Posterior cingulate gyrus (tissue), 11 donors: ENCODE results near the gene UBE2H.
"Not testable (repeated sequence)": the region's sequence is repeated elsewhere in the genome, so short reads cannot be mapped to it uniquely, and the experiment has no call there.

Source experiments
- DNase-seq, 10 donors: peaks; one replicate each; pipeline versions ENCODE4 v3.0.0 to v3.0.0-alpha.2; 2020 to 2021; ENCODE audit warnings: mixed read lengths in 3 of 10
- intact Hi-C: fragments of 100-400 bp; cut with DNase I; formaldehyde crosslinking; loops from one replicate; pipeline ENCODE4 v1.15.1; 2023

The UBE2H gene

DNA sequence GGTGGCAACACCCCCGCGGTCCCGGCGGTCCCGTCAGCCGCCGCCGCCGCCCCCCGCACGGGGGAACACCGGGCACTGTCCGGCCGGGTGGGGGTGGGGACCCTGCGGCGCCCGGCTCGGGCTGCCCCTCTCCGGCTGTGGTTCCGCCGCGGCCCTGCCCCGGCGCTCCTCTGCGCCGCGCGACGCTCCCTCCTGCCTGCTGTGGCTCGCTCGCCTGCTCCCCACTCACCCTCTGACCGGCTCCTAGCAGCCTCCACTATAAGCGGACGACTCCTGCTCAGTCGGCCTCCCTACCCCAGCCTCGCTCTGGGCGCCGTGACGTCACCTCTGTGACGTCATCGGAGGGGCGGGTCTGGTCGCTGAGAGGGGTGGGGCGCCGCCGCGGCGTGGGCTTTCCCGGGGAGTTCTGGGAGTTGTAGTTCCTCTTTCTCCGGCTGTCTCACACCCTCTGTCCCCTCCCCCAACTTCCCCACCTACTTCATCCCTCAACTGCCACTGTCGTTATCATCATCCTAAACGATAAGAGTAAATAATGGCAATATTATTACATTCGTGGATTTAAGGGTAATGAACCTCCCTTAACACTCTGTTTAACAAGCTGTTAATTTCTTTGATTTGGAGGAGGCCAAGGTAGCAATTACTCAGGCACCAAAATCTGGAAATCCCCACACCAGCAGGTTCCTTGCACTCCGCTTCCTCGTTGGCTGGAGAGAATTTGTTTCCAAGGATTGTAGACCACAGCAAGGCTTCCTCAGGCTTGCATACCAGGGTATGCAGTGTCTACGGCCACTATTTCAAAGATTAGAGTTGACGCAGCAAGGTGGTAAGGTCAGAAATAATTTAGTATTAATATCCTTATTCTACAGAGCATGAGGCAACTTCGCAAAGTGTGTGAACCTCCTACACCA, at the start of gene UBE2H:
Gene UBE2H (minus strand): TSS at position 308 of the 908 bp plus-strand sequence. CDS start 405 bp downstream, outside the sequence.
- peak; percentile 90 to 99 (median 96) for DNase-seq

GRCh38 chr7:129998446-129998845, 45.7 kb upstream of the UBE2H start:
- peak in 1 of 10 donors; percentile 5 for DNase-seq
- intact Hi-C loops, result no loop called here

More for the DNA sequence above, at the start of gene UBE2H:
- intact Hi-C loops, result loop anchor here (2.0 kb wide), 1 partner anchor 122 kb away; no protein-coding TSS in a partner anchor

- intact Hi-C loops, result no loop called here
Measured at GRCh38 chr7:129997285-129997684, 44.5 kb upstream of the UBE2H start.

GRCh38 chr7:129993275-129993674, 40.5 kb upstream of the UBE2H start:
- intact Hi-C loops, result no loop called here
- DNase-seq, result no peak

More at GRCh38 chr7:129997285-129997684, 44.5 kb upstream of the UBE2H start:
- DNase-seq, result no peak

DNA sequence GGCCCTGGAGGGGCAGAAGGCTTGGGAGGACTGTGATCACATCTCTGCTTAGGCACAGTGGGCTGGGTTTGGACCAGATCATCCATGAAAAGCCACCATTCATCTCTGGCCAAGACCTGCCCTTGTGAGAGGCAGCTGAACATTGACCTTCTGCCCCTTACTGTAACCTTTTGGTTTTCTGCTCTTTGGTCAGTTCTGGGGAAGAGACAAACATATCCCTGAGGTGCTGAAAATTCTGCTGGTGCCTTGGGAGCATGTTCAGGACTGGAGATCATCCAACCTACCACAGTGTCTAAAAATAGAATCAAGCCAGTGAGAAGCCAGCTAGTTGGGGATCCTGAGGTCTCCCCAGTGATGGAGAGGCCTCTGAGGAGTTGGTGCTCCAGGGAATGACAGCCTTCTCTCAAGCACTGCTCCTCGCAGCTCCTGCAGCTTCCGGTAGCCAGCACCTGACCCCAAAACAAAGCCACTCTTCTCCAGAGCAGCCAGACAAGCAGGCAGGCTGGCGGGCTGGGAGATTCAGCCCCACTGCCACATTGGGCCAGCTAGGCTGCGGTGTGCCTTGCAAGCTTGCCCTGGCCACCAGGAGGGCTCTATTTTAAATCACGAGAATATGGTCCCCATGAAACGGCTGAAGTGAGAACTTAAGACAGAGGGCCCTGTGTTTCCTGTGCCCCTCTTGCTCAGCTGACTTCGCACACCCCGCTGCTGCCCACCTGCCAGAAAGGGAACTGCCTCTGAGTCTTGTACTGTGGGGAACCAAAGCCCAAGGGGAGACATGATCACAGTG, 37.8 kb upstream of the UBE2H start:
- intact Hi-C loops, result no loop called here
- peak in 1 of 10 donors; percentile 63 for DNase-seq

DNA sequence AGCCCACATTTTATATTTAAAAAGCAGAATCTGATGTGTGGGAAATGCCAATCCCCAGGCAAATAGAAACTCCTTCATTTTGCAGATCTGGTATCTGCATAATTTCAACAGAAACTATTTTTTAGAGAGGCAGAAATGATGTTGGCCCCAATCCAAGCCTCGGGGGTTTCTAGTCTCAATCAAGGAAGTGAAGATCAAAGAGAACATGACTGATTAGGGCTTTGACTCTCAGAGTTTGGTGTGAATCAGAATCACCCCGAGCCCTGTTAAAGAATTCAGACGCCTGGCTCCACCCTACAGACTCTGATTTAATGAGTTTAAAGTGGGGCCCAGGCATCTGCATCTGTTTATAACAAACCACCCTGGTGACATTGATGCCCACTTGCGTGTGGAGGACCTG, 36.7 kb upstream of the UBE2H start:
- intact Hi-C loops, result no loop called here
- DNase-seq, result peak in 1 of 10 donors; percentile 14

DNA sequence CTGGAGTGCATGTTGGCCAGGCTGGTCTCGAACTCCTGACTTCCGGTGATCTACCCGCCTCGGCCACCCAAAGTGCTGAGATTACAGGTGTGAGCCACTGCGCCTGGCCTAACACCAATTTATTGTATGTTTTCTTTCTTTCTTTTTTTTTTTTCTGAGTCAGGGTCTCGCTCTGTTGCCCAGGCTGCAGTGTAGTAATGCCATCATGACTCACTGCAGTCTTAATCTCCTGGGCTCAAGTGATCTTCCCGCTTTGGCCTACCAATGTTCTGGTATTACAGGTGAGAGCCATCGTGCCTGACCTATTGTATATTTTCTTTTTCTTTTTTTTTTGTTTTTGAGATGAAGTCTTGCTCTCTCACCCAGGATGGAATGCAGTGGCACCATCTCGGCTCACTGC, 33.8 kb upstream of the UBE2H start:
- intact Hi-C loops, result no loop called here
- no peak for DNase-seq

DNA sequence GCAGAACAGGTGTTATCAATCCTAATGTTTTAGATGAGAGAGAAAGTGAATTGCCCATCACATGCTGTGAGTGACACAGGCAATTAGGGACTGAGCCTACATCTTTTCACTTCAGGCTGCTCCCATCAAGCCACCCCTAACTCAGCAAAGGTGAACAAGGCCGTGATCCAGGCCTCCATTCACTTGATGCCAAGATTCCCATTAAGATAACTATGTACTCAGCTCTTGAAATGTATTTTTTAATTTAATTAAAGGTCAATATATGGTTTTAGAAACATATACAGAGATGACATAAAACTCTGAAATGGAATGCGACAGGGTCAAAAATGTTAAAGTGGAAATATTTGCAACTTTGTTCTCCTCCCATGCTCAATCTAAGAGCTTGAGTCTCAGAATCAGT, 27.9 kb upstream of the UBE2H start:
- DNase-seq, result no peak
- intact Hi-C loops, result no loop called here

DNA sequence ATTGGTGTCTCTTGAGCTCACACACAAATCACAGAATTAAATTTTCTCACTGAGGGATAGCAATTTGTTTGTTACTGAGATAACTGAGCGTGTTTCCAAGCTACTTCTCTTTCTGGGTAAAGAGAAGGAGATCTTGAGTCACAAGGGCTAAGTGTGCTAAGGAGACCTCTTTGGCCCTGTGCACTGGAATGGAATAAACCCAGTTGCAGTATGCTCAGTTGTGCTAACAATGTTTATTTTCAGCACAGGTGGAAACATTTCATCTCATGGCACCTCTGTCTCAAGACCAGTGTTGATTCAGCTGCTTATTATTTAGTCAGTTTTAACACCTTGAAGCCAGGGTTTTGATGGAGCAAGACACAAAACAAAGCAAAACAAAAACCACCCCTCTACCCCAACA, 22.5 kb upstream of the UBE2H start:
- no peak for DNase-seq
- intact Hi-C loops, result no loop called here

DNA sequence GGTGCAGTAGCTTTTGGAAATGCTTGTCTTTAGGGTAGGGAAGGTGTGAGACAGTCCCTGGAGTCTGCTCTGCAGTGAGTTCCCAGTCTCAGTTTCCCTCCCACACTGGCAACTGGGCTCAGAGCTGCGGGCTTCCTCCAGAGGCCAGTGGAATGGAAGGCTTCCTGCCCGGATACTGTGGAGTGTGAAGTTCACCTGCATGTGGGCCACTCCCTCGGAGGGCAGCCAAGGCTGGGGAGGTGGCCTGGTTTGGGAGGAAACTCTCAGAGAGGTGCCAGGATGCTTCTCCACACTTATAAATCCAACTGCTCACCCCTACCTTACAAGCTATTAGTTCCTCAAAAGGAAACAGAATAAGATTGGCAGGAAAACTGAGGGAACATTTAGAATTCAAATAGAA, 18.1 kb upstream of the UBE2H start:
- DNase-seq, result peak in 1 of 10 donors; percentile 43
- intact Hi-C loops, result no loop called here

- intact Hi-C loops, result no loop called here
- DNase-seq, result no peak
Measured at GRCh38 chr7:129969881-129970446, 17.2 kb upstream of the UBE2H start.

- intact Hi-C loops, result no loop called here
- DNase-seq, result no peak
Measured at GRCh38 chr7:129968592-129969383, 16.0 kb upstream of the UBE2H start.

GRCh38 chr7:129960204-129960475, 7.4 kb upstream of the UBE2H start:
- intact Hi-C loops, result not testable (repeated sequence)
- DNase-seq, result peak in 1 of 10 donors; percentile 5

DNA sequence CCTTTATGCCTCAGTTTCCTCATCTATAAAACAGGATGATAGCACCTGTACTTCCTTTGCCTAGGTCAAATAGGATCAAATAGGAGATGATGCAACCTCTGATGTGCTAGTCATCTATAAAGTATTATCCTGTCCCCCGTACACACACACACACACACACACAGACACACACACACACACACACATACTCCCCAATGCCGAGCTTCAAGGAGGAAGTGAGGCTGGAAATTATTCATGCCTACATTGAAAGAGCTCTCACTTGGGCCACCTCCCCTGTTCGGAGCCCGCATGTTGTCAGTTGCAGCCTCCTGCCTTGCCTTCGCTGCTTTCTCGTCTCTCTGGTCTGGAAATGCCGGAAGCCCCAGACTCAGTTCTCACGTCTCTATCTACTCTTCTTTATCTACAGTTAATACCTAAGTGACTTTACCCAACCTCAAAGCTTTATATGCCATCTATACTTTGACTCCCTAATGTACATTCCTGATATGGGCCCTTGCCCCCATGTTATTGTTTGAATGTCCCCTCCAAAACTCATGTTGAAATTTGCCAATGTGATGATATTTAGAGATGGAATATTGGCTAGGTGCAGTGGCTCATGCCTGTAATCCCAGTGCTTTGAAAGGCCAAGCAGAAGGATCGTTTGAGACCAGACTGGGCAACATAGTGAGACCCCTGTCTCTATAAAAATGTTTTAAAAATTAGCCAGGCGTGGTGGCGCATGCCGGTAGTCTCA, 6.9 kb upstream of the UBE2H start:
- no peak for DNase-seq

GRCh38 chr7:129958643-129959470, 6.1 kb upstream of the UBE2H start:
- DNase-seq, result peak in 1 of 10 donors; percentile 54
- intact Hi-C loops, result no loop called here

More for the DNA sequence above, 6.9 kb upstream of the UBE2H start:
- intact Hi-C loops, result no loop called here

GRCh38 chr7:129955993-129956543, 3.3 kb upstream of the UBE2H start:
- intact Hi-C loops, result no loop called here
- peak in 2 of 10 donors; percentile 7 to 16 for DNase-seq

GRCh38 chr7:129952086-129952652, 591 bp downstream of the UBE2H start:
- peak; percentile 40 to 93 (median 59) for DNase-seq
- intact Hi-C loops, result loop anchor here (2.0 kb wide), 1 partner anchor 121 kb away; no protein-coding TSS in a partner anchor
